ENCODE data around the gene TACR1. TPM values are rescaled to one million over a fixed set of nuclear protein-coding genes. Genes with fewer than 3 reads are reported as not detected.

The TACR1 gene
- total and polyA plus RNA-seq, 2 of the 13 experiments (the other 11 are each of a cell fraction or from before 2014, with no cell fraction given): not detected

DNA sequence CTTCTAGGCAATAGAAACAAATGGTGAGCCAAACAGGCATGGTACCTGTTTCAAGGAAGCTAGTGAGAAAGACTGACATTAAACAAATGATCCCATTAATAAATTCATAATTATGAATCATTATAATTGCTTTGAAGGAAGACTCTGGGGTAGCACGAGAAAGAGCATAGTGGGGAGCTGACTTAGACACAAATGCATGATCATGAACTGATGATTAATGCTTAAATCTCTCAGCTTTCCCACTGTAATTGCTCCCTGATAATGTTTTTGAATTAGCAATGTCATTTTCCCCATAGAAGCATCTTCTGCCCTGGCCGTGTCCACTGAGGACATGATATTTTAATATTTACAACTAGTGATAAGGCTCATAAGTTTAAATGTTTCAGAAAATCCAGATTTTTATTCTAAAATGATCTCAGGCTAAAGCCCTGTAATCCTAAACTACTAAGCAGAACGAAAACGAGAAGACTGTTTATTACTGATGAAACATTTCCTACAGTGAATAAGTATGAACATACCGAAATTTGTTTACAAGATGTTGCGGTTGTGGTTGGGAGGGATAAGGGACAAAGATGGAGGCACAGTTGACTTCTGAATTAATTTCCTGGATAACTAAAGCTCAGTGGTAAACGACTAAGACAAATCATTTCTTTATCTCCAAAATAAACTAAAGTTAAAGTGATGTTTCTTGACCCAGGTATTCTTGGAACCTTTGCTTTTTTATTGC lies 47.3 kb upstream of the TACR1 start:
- Histone ChIP-seq H3K9ac (ENCODE audit: insufficient read depth, low read depth, low read length) (no peak overlapping the region), H3K4me3 (replicated peaks in 1 of 3; ENCODE audit: insufficient read depth in 1 of 3, low read depth in 2 of 3, low read length in 3 of 3) (no peak overlapping the region), H3K27ac (ENCODE audit: extremely low read length, insufficient read depth, low read length) (no peak overlapping the region), H3K79me2 (ENCODE audit: insufficient read depth, low read length) (no peaks in the 10 kb centered on the region), H2AFZ (ENCODE audit: low read length) (no peak overlapping the region), H3K4me2 (ENCODE audit: low read depth, low read length) (no peak overlapping the region), H3K4me1 (ENCODE audit: insufficient read depth, low read length) (no peaks in the 10 kb centered on the region), H4K20me1 (ENCODE audit: insufficient read depth, low read length) (no peaks in the 10 kb centered on the region), H3K36me3 (replicated peaks in 1 of 2; ENCODE audit: control insufficient read depth in 1 of 2, insufficient read depth in 2 of 2, low read length in 2 of 2) (no peaks in the 10 kb centered on the region), H3K9me3 (ENCODE audit: low read length) (peaks cover 28% of the 10 kb centered on the region), H3K27me3 (ENCODE audit: control insufficient read depth in 1 of 2, insufficient read depth in 2 of 2, low read length in 2 of 2) (no peaks in the 10 kb centered on the region; a peak in 1 of 5 replicates)
- ATAC-seq (no peak), DNase-seq (ENCODE audit: low spot score) (no peak), FAIRE-seq (no peak)
- intact Hi-C loops (cut with micrococcal nuclease; ENCODE audit: unreplicated experiment): no loop called here
- no TSS peak for BruUV-seq (replicated peaks)
- ChIA-PET POLR2A (no interaction called here), CTCF (ENCODE audit: low intra/inter-chr PET ratio, low total read pairs) (no interaction called here)
- 23% methylated on average over 7 of the region's 7 CpGs for WGBS (ENCODE audit: low lambda C conversion rate)
- TF ChIP-seq STAT5B (CRISPR knock-in tag; IDR thresholded peaks at IDR 0.05) (no peak), ZFP41 (CRISPR knock-in tag; IDR thresholded peaks at IDR 0.05; ENCODE audit: borderline replicate concordance) (no peak), ZNF331 (CRISPR knock-in tag; IDR thresholded peaks at IDR 0.05) (no peak), RAD21 (CRISPR knock-in tag; IDR thresholded peaks at IDR 0.05) (no peak)
- TF ChIP-seq, protein P1, sequence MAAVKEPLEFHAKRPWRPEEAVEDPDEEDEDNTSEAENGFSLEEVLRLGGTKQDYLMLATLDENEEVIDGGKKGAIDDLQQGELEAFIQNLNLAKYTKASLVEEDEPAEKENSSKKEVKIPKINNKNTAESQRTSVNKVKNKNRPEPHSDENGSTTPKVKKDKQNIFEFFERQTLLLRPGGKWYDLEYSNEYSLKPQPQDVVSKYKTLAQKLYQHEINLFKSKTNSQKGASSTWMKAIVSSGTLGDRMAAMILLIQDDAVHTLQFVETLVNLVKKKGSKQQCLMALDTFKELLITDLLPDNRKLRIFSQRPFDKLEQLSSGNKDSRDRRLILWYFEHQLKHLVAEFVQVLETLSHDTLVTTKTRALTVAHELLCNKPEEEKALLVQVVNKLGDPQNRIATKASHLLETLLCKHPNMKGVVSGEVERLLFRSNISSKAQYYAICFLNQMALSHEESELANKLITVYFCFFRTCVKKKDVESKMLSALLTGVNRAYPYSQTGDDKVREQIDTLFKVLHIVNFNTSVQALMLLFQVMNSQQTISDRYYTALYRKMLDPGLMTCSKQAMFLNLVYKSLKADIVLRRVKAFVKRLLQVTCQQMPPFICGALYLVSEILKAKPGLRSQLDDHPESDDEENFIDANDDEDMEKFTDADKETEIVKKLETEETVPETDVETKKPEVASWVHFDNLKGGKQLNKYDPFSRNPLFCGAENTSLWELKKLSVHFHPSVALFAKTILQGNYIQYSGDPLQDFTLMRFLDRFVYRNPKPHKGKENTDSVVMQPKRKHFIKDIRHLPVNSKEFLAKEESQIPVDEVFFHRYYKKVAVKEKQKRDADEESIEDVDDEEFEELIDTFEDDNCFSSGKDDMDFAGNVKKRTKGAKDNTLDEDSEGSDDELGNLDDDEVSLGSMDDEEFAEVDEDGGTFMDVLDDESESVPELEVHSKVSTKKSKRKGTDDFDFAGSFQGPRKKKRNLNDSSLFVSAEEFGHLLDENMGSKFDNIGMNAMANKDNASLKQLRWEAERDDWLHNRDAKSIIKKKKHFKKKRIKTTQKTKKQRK (IDR thresholded peaks at IDR 0.05; ENCODE audit: low read length): no peak
- in situ Hi-C loops (cut with HindIII; ENCODE audit: extremely low pct_ligation_motif_present, low pct_unique_long_range_greater_than_20kb): loop anchor here (10.0 kb wide), 1 partner anchor 332 kb away; no protein-coding TSS in a partner anchor
